Panc1 (cell line): Measurements from ENCODE around the gene CEACAM3. TPM values are rescaled to one million over a fixed set of nuclear protein-coding genes. Genes with fewer than 3 reads are reported as not detected.
"Not testable (repeated sequence)": the region's sequence is repeated elsewhere in the genome, so short reads cannot be mapped to it uniquely, and the experiment has no call there.

Experiments used
- ATAC-seq: fragments of 200-7000 bp; cut with Tn5 transposase; 2 replicates; pipeline ENCODE4 v1.9.1; 2020; ENCODE audit warnings: mild to moderate bottlenecking, moderate library complexity
- BruUV-seq: library from RNA; stranded (reverse); fragments of 400-500 nt; replicated peaks from 2 replicates; lab custom pipeline; 2021; lab: Mats Ljungman, UMichigan
- CTCF ChIA-PET: fragments of 300-600 bp; sonication (Branson Sonifier 250); formaldehyde crosslinking; loops from one replicate; lab custom pipeline; 2022; ENCODE audit warnings: antibody characterized with exemption; lab: Charles Lee
- POLR2A ChIA-PET: fragments of 300-600 bp; sonication (Branson Sonifier 250); formaldehyde crosslinking; loops from one replicate; lab custom pipeline; 2022; ENCODE audit warnings: antibody characterized with exemption; lab: Charles Lee
- DNase-seq: peaks from one replicate; pipeline ENCODE4 v3.0.0-alpha.2; 2010; ENCODE audit warnings: low read depth, low spot score
- H3K27ac ChIP-seq: 2 replicates; pipeline ENCODE4 v1.5.1; 2011; ENCODE audit warnings: mild to moderate bottlenecking, low read length, inconsistent platforms
- H3K27me3 ChIP-seq: fragments of 200-500 bp; sonication (Bioruptor generic); 2 replicates; pipeline ENCODE4 v1.6.0; 2014; ENCODE audit warnings: low read length, inconsistent platforms; ENCODE audit not compliant: control insufficient read depth, insufficient read depth
- H3K36me3 ChIP-seq: fragments of 200-500 bp; sonication (Bioruptor generic); 2 replicates; pipeline ENCODE4 v1.5.1; 2014; ENCODE audit warnings: inconsistent platforms, mild to moderate bottlenecking, low read length, moderate library complexity; ENCODE audit not compliant: control insufficient read depth, insufficient read depth
- H3K4me1 ChIP-seq: 2 replicates; pipeline ENCODE4 v1.5.1; 2011; ENCODE audit warnings: inconsistent platforms, mild to moderate bottlenecking, low read length, moderate library complexity; ENCODE audit not compliant: control insufficient read depth, insufficient read depth
- H3K4me3 ChIP-seq, 2 experiments: 2 replicates each; pipeline ENCODE4 v1.5.1; 2011 to 2012; ENCODE audit warnings: low read depth in 2 of 2, low read length in 2 of 2, mild to moderate bottlenecking in 2 of 2, inconsistent platforms in 1 of 2, moderate library complexity in 1 of 2
- H3K9me3 ChIP-seq: fragments of 200-500 bp; sonication (Bioruptor generic); 2 replicates; pipeline ENCODE4 v1.5.1; 2014; ENCODE audit warnings: low read depth, mild to moderate bottlenecking, inconsistent platforms, low read length, moderate library complexity; ENCODE audit not compliant: control insufficient read depth, insufficient read depth
- POLR2AphosphoS5 ChIP-seq: IDR thresholded peaks from 2 replicates; pipeline ENCODE4 v1.6.1; 2012; ENCODE audit warnings: mild to moderate bottlenecking, low read depth, low read length, moderate library complexity
- SIN3A ChIP-seq: IDR thresholded peaks from 2 replicates; pipeline ENCODE4 v1.6.1; 2012; ENCODE audit warnings: low read depth, mild to moderate bottlenecking, low read length, moderate library complexity, borderline replicate concordance; ENCODE audit not compliant: insufficient read depth
- TCF7L2 ChIP-seq: IDR thresholded peaks from 2 replicates; pipeline ENCODE4 v1.6.1; 2011; ENCODE audit warnings: mild to moderate bottlenecking, low read depth, low read length, inconsistent platforms
- in situ Hi-C: cut with HindIII; loops from 2 replicates; pipeline ENCODE4 v1.10.0; 2016; ENCODE audit warnings: low sequenced_read_pairs, low pct_unique_long_range_greater_than_20kb
- intact Hi-C: fragments of 100-400 bp; cut with micrococcal nuclease; formaldehyde crosslinking; loops from one replicate; pipeline ENCODE4 v1.10.0; 2022; ENCODE audit not compliant: unreplicated experiment
- total RNA-seq: library from RNA; stranded (reverse); gene quantifications from one replicate; pipeline ENCODE4 v1.2.1, GENCODE V29; 2021; ENCODE audit not compliant: unreplicated experiment
- TF ChIP-seq, protein P1 (sequence below): fragments of 450-650 bp; IDR thresholded peaks from 2 replicates; pipeline ENCODE4 v1.5.1; 2017; ENCODE audit warnings: mild to moderate bottlenecking
- TF ChIP-seq, protein P2 (sequence below), 2 experiments: IDR thresholded peaks; 2 replicates each; pipeline ENCODE4 v1.6.1; 2011 to 2012; ENCODE audit warnings: low read depth in 2 of 2, control low read depth in 1 of 2, low read length in 1 of 2, mild to moderate bottlenecking in 1 of 2, moderate library complexity in 1 of 2; ENCODE audit not compliant: insufficient read depth in 1 of 2

CEACAM3 gene
- total RNA-seq, 1 experiment from 2014 or later: not detected

DNA sequence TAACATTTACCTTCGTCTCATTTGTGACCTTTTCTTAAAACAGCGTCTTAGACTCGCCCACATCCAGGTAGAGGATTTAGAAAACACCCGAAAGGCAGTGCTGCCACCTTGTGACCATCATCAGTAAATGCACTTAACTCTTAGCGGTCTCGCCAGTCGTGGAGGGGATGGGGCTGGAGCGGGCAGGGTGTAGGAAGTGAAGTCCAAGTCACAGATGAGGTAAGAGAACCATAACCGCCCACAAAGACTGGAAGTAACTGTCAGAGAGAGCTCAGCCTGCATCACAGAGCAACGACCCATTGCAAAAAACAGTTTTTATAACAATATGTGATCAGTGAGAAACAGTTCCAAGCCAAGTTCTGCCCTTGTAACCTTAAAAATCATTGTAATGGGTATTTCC lies 10.7 kb upstream of the CEACAM3 start:
- Histone ChIP-seq H3K27me3 (peaks cover 2% of the 10 kb centered on the region; the same call in 1 of the 2 replicates), H3K4me3 (no peak overlapping the region), H3K4me1 (0 out of 2 replicates have a peak, but pooled peaks cover 3% of the 10 kb centered on the region), H3K9me3 (no peaks in the 10 kb centered on the region), H3K27ac (no peak overlapping the region), H3K36me3 (no peaks in the 10 kb centered on the region)
- ChIA-PET POLR2A (no interaction called here), CTCF (interaction anchor here (0.6 to 0.8 kb wide), 3 partner anchors 31 to 1225 kb away, joined by 4 to 7 read pairs (median 4); no protein-coding TSS in a partner anchor)
- in situ Hi-C loops: no loop called here
- intact Hi-C loops: loop anchor here (5.0 kb wide), 1 partner anchor 33 kb away; no protein-coding TSS in a partner anchor
- TF ChIP-seq, protein P1, sequence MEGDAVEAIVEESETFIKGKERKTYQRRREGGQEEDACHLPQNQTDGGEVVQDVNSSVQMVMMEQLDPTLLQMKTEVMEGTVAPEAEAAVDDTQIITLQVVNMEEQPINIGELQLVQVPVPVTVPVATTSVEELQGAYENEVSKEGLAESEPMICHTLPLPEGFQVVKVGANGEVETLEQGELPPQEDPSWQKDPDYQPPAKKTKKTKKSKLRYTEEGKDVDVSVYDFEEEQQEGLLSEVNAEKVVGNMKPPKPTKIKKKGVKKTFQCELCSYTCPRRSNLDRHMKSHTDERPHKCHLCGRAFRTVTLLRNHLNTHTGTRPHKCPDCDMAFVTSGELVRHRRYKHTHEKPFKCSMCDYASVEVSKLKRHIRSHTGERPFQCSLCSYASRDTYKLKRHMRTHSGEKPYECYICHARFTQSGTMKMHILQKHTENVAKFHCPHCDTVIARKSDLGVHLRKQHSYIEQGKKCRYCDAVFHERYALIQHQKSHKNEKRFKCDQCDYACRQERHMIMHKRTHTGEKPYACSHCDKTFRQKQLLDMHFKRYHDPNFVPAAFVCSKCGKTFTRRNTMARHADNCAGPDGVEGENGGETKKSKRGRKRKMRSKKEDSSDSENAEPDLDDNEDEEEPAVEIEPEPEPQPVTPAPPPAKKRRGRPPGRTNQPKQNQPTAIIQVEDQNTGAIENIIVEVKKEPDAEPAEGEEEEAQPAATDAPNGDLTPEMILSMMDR: peak; percentile 88
- TF ChIP-seq POLR2AphosphoS5: no peak
- TF ChIP-seq SIN3A: no peak
- peak; percentile 93 for ATAC-seq
- no TSS peak for BruUV-seq
- DNase-seq: no peak

DNA sequence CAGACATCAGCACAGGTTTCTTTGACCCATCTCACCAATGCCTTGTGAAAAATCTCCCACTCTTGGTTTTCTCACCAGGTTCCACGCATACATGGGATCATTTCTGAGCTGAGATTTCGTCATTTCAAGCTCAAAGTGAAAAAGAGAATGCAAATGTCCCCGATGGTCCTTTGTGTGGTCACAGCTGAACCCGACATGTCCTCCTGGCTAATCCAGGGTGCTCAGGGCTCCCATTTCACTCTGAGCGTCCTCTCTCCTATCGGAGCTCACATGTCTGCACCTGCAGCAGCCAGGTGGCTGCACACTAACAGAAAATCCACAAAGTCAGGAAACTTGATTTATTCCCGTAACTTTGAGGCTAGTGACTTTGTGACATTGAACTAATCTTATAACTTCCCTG lies 9.3 kb upstream of the CEACAM3 start:
- ChIA-PET CTCF (interaction anchor here (0.6 kb wide), 1 partner anchor 12 kb away, joined by 12 read pairs; no protein-coding TSS in a partner anchor), POLR2A (no interaction called here)
- Histone ChIP-seq H3K4me3 (no peak overlapping the region), H3K4me1 (0 out of 2 replicates have a peak, but pooled peaks cover 3% of the 10 kb centered on the region), H3K36me3 (no peaks in the 10 kb centered on the region), H3K9me3 (no peaks in the 10 kb centered on the region), H3K27ac (no peak overlapping the region), H3K27me3 (no peaks in the 10 kb centered on the region; the same call in 1 of the 2 replicates)
- no TSS peak for BruUV-seq
- ATAC-seq: no peak
- no peak for DNase-seq
- no peak for TF ChIP-seq POLR2AphosphoS5
- no peak for TF ChIP-seq TCF7L2
- TF ChIP-seq, protein P2, sequence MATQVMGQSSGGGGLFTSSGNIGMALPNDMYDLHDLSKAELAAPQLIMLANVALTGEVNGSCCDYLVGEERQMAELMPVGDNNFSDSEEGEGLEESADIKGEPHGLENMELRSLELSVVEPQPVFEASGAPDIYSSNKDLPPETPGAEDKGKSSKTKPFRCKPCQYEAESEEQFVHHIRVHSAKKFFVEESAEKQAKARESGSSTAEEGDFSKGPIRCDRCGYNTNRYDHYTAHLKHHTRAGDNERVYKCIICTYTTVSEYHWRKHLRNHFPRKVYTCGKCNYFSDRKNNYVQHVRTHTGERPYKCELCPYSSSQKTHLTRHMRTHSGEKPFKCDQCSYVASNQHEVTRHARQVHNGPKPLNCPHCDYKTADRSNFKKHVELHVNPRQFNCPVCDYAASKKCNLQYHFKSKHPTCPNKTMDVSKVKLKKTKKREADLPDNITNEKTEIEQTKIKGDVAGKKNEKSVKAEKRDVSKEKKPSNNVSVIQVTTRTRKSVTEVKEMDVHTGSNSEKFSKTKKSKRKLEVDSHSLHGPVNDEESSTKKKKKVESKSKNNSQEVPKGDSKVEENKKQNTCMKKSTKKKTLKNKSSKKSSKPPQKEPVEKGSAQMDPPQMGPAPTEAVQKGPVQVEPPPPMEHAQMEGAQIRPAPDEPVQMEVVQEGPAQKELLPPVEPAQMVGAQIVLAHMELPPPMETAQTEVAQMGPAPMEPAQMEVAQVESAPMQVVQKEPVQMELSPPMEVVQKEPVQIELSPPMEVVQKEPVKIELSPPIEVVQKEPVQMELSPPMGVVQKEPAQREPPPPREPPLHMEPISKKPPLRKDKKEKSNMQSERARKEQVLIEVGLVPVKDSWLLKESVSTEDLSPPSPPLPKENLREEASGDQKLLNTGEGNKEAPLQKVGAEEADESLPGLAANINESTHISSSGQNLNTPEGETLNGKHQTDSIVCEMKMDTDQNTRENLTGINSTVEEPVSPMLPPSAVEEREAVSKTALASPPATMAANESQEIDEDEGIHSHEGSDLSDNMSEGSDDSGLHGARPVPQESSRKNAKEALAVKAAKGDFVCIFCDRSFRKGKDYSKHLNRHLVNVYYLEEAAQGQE (IDR thresholded peaks at IDR 0.05; ENCODE audit: insufficient read depth in 1 of 2, low read depth in 2 of 2, low read length in 1 of 2): no peak
- TF ChIP-seq, protein P1: no peak
- no peak for TF ChIP-seq SIN3A
- in situ Hi-C loops: no loop called here
- intact Hi-C loops: loop anchor here (5.0 kb wide), 1 partner anchor 35 kb away; no protein-coding TSS in a partner anchor

DNA sequence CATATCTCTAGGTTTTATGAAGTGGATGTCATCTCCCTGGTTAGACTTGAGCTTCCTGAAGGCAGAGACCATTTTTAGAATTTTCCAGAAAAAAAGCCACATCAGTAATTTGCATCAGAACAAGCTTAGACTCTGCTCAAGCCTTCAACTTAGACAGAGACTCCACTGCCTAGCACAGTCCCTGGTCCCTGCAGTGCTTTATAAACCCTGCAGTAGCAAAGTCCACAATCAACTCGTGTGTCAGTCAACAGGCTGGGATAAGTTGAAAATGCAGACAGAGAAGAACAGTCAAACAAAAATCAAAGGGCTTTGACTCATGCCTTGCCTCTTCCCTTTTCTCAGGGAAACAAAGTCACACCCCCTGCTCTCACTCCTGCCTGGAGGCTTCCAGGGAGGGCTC lies 7.9 kb upstream of the CEACAM3 start:
- H3K9me3 ChIP-seq, ATAC-seq, POLR2A ChIA-PET, H3K4me1 ChIP-seq, BruUV-seq, H3K36me3 ChIP-seq, H3K27me3 ChIP-seq, H3K27ac ChIP-seq, DNase-seq, H3K4me3 ChIP-seq, in situ Hi-C loops: not testable (repeated sequence)
- intact Hi-C loops: loop anchor here (5.0 kb wide), 1 partner anchor 36 kb away; no protein-coding TSS in a partner anchor
- CTCF ChIA-PET: interaction anchor here (0.6 kb wide), 1 partner anchor 37 kb away, joined by 4 read pairs; no protein-coding TSS in a partner anchor

DNA sequence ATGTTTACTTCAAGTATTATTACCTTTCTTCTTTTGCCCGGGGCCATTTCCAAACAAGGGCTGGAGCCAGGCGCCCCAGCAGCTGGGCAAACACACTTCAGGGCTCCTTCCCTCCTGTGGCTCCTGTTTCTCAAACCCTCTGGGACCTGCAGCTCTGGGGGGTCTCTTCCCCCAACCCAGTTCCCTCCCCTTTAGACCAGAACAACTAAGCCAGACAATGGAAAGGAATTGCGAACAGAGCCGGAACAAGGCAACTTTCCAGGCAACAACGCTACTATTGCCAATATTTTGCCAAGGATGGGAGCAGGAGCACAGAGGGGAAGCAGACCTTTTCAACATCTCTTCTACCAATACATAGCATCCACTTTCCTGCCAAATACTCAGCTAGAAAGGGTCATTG lies 7.3 kb upstream of the CEACAM3 start:
- BruUV-seq, H3K4me3 ChIP-seq, H3K27ac ChIP-seq, ATAC-seq, H3K4me1 ChIP-seq, H3K36me3 ChIP-seq, DNase-seq, POLR2A ChIA-PET, in situ Hi-C loops, H3K9me3 ChIP-seq, CTCF ChIA-PET, H3K27me3 ChIP-seq: not testable (repeated sequence)
- intact Hi-C loops: loop anchor here (5.0 kb wide), 1 partner anchor 37 kb away; no protein-coding TSS in a partner anchor
